SK-N-SH (cell line): ENCODE results near the gene RAPH1. TPM values are rescaled to one million over a fixed set of nuclear protein-coding genes. Genes with fewer than 3 reads are reported as not detected.

Experiments used
- CTCF ChIA-PET: fragments of 300-600, 350-600 bp; formaldehyde crosslinking; extraction: SDS; loops from one replicate; lab custom pipeline; 2021; lab: Yijun Ruan, JAX
- POLR2A ChIA-PET: fragments of 350-600 bp; sonication (Branson Sonifier 250); formaldehyde crosslinking; extraction: SDS; loops from one replicate; lab custom pipeline; 2020; ENCODE audit warnings: antibody characterized with exemption, inconsistent platforms; lab: Yijun Ruan, JAX
- DNase-seq: peaks from one replicate; pipeline ENCODE4 v3.0.0; 2012
- H2AFZ ChIP-seq: fragments of 200-600 bp; sonication (generic); 2 replicates; pipeline ENCODE4 v1.8.1; 2016; ENCODE audit warnings: antibody characterized with exemption, mild to moderate bottlenecking, low read depth
- H3F3A ChIP-seq: fragments of 200-600 bp; sonication (generic); replicated peaks from 2 replicates; pipeline ENCODE3; 2016; ENCODE audit warnings: antibody characterized with exemption, mild to moderate bottlenecking; ENCODE audit not compliant: insufficient read depth
- H3K27ac ChIP-seq, 2 experiments: fragments of 200-500 bp in 1 of 2; fragments of 200-600 bp in 1 of 2; sonication (Bioruptor generic) in 1 of 2; sonication (generic), shearing (Covaris generic) in 1 of 2; 2 replicates each; pipeline versions ENCODE4 v1.5.1 to v1.6.1; 2014 to 2016; ENCODE audit warnings: low read depth in 2 of 2, inconsistent platforms in 1 of 2, low read length in 1 of 2, mild to moderate bottlenecking in 1 of 2, mixed read lengths in 1 of 2
- H3K27me3 ChIP-seq: fragments of 200-600 bp; sonication (generic), shearing (Covaris generic); 2 replicates; pipeline ENCODE4 v1.6.1; 2016; ENCODE audit warnings: mixed run types; ENCODE audit not compliant: insufficient read depth
- H3K36me3 ChIP-seq, 2 experiments: fragments of 200-500 bp in 1 of 2; fragments of 200-600 bp in 1 of 2; sonication (Bioruptor generic) in 1 of 2; sonication (generic) in 1 of 2; replicated peaks in 1 of 2; 2 replicates each; pipeline versions ENCODE3 to v1.5.1; 2014 to 2016; ENCODE audit warnings: low read length in 1 of 2, mild to moderate bottlenecking in 1 of 2; ENCODE audit not compliant: insufficient read depth in 2 of 2, control insufficient read depth in 1 of 2
- H3K4me1 ChIP-seq, 2 experiments: fragments of 200-500 bp in 1 of 2; fragments of 200-600 bp in 1 of 2; sonication (Bioruptor generic) in 1 of 2; sonication (generic), shearing (Covaris generic) in 1 of 2; 2 replicates each; pipeline versions ENCODE4 v1.5.1 to v1.6.1; 2014 to 2016; ENCODE audit warnings: low read depth in 1 of 2, low read length in 1 of 2, mixed run types in 1 of 2; ENCODE audit not compliant: insufficient read depth in 2 of 2, control insufficient read depth in 1 of 2
- H3K4me2 ChIP-seq: fragments of 200-600 bp; sonication (generic), shearing (Covaris generic); 2 replicates; pipeline ENCODE4 v1.6.1; 2017; ENCODE audit warnings: mixed run types
- H3K4me3 ChIP-seq, 2 experiments: fragments of 200-500 bp in 1 of 2; fragments of 200-600 bp in 1 of 2; sonication (Bioruptor generic) in 1 of 2; sonication (generic), shearing (Covaris generic) in 1 of 2; 2 replicates each; pipeline versions ENCODE4 v1.5.1 to v1.8.1; 2014 to 2016; ENCODE audit warnings: low read depth in 2 of 2, inconsistent platforms in 1 of 2, low read length in 1 of 2, mild to moderate bottlenecking in 1 of 2, mixed read lengths in 1 of 2, moderate library complexity in 1 of 2
- H3K79me2 ChIP-seq: fragments of 200-600 bp; sonication (generic); 2 replicates; pipeline ENCODE4 v1.8.1; 2017; ENCODE audit warnings: mild to moderate bottlenecking; ENCODE audit not compliant: insufficient read depth
- H3K9ac ChIP-seq: fragments of 200-600 bp; sonication (generic); 2 replicates; pipeline ENCODE4 v1.6.1; 2017; ENCODE audit warnings: mixed run types
- H3K9me2 ChIP-seq: fragments of 200-600 bp; sonication (generic); 2 replicates; pipeline ENCODE4 v1.6.1; 2017; ENCODE audit warnings: mixed run types
- H3K9me3 ChIP-seq: fragments of 200-600 bp; sonication (generic); 2 replicates; pipeline ENCODE4 v1.6.1; 2017; ENCODE audit warnings: mixed run types, mild to moderate bottlenecking, moderate library complexity
- H4K20me1 ChIP-seq: fragments of 200-600 bp; sonication (generic); 2 replicates; pipeline ENCODE4 v1.6.1; 2017; ENCODE audit warnings: mild to moderate bottlenecking, mixed run types; ENCODE audit not compliant: insufficient read depth
- CHD2 ChIP-seq: fragments of 150-350 bp; IDR thresholded peaks from 2 replicates; pipeline ENCODE4 v1.6.1; 2018; ENCODE audit warnings: low read length; ENCODE audit not compliant: partially characterized antibody
- CTCF ChIP-seq: fragments of 200-600 bp; sonication (generic); IDR thresholded peaks from 2 replicates; pipeline ENCODE4 v1.6.1; 2017; ENCODE audit warnings: antibody characterized with exemption, mild to moderate bottlenecking, moderate library complexity
- ELF1 ChIP-seq: IDR thresholded peaks from 2 replicates; pipeline ENCODE4 v1.4.0; 2012
- EP300 ChIP-seq, 2 experiments: IDR thresholded peaks; 2 replicates each; pipeline versions ENCODE4 v1.4.0 to v1.6.1; 2012; ENCODE audit warnings: borderline replicate concordance in 1 of 2, low read depth in 1 of 2, low read length in 1 of 2
- EZH2phosphoT487 ChIP-seq: fragments of 200-600 bp; sonication (generic); IDR thresholded peaks from 2 replicates; pipeline ENCODE4 v1.6.1; 2017; ENCODE audit warnings: low read depth, mixed run types, mild to moderate bottlenecking, antibody characterized with exemption, moderate library complexity, borderline replicate concordance
- FOSL2 ChIP-seq: IDR thresholded peaks from 2 replicates; pipeline ENCODE4 v1.4.0; 2012; ENCODE audit warnings: low read depth, mild to moderate bottlenecking, moderate library complexity, borderline replicate concordance
- FOXJ3 ChIP-seq: sonication (generic); formaldehyde crosslinking; IDR thresholded peaks from 2 replicates; pipeline ENCODE4 v1.5.1; 2020; ENCODE audit warnings: mild to moderate bottlenecking, missing genetic modification reagents
- FOXM1 ChIP-seq: IDR thresholded peaks from 2 replicates; pipeline ENCODE4 v1.4.0; 2012; ENCODE audit warnings: low read depth, mild to moderate bottlenecking
- MAX ChIP-seq: IDR thresholded peaks from 2 replicates; pipeline ENCODE4 v1.4.0; 2012; ENCODE audit warnings: low read depth
- MEF2A ChIP-seq: IDR thresholded peaks from 2 replicates; pipeline ENCODE4 v1.4.0; 2012; ENCODE audit warnings: low read depth, borderline replicate concordance
- MXI1 ChIP-seq: IDR thresholded peaks from 2 replicates; pipeline ENCODE4 v1.6.1; 2012; ENCODE audit warnings: mild to moderate bottlenecking, low read depth, low read length, improper control_type of control experiment
- NFIC ChIP-seq: IDR thresholded peaks from 2 replicates; pipeline ENCODE4 v1.4.0; 2012; ENCODE audit warnings: borderline replicate concordance
- NRF1 ChIP-seq: IDR thresholded peaks from 2 replicates; pipeline ENCODE4 v1.6.1; 2012; ENCODE audit warnings: low read depth, mild to moderate bottlenecking, low read length
- PBX3 ChIP-seq: IDR thresholded peaks from 2 replicates; pipeline ENCODE4; 2012
- POLR2AphosphoS5 ChIP-seq: IDR thresholded peaks from 2 replicates; pipeline ENCODE4 v1.6.1; 2012; ENCODE audit warnings: low read depth, low read length
- RCOR1 ChIP-seq: fragments of 150-350 bp; IDR thresholded peaks from 2 replicates; pipeline ENCODE4 v1.6.1; 2017; ENCODE audit warnings: antibody characterized with exemption, low read length
- SIN3A ChIP-seq: IDR thresholded peaks from 2 replicates; pipeline ENCODE4 v1.6.1; 2012; ENCODE audit warnings: low read depth, mild to moderate bottlenecking, low read length, moderate library complexity, borderline replicate concordance
- SMC3 ChIP-seq: IDR thresholded peaks from 2 replicates; pipeline ENCODE4 v1.6.1; 2012; ENCODE audit warnings: low read depth, low read length, improper control_type of control experiment
- TCF12 ChIP-seq: IDR thresholded peaks from 2 replicates; pipeline ENCODE4 v1.4.0; 2012
- TEAD4 ChIP-seq: IDR thresholded peaks from 2 replicates; pipeline ENCODE4 v1.4.0; 2012; ENCODE audit warnings: mild to moderate bottlenecking, borderline replicate concordance; ENCODE audit not compliant: insufficient read depth
- YY1 ChIP-seq: IDR thresholded peaks from 2 replicates; pipeline ENCODE4 v1.4.0; 2012; ENCODE audit warnings: low read depth, mild to moderate bottlenecking
- WGBS: methylation state at CpG from one replicate; pipeline ENCODE4 v1.1.6; 2017; ENCODE audit warnings: low lambda C conversion rate; 5-methylcytosine and 5-hydroxymethylcytosine counted together
- polyA plus RNA-seq, 3 experiments: library from polyadenylated mRNA; depleted of rRNA; stranded (reverse); fragments of >200 nt; gene quantifications; 2 replicates each; pipeline ENCODE4 v1.2.3, GENCODE V29; 2012
- TF ChIP-seq, protein P1 (sequence below): fragments of 150-350 bp; IDR thresholded peaks from 2 replicates; pipeline ENCODE4 v1.6.1; 2016; ENCODE audit warnings: mild to moderate bottlenecking, low read depth, low read length
- TF ChIP-seq, protein P2 (sequence below): fragments of 150-350 bp; IDR thresholded peaks from 2 replicates; pipeline ENCODE4 v1.6.1; 2017; ENCODE audit warnings: antibody characterized with exemption, low read length, low read depth, borderline replicate concordance

Gene RAPH1, protein sequence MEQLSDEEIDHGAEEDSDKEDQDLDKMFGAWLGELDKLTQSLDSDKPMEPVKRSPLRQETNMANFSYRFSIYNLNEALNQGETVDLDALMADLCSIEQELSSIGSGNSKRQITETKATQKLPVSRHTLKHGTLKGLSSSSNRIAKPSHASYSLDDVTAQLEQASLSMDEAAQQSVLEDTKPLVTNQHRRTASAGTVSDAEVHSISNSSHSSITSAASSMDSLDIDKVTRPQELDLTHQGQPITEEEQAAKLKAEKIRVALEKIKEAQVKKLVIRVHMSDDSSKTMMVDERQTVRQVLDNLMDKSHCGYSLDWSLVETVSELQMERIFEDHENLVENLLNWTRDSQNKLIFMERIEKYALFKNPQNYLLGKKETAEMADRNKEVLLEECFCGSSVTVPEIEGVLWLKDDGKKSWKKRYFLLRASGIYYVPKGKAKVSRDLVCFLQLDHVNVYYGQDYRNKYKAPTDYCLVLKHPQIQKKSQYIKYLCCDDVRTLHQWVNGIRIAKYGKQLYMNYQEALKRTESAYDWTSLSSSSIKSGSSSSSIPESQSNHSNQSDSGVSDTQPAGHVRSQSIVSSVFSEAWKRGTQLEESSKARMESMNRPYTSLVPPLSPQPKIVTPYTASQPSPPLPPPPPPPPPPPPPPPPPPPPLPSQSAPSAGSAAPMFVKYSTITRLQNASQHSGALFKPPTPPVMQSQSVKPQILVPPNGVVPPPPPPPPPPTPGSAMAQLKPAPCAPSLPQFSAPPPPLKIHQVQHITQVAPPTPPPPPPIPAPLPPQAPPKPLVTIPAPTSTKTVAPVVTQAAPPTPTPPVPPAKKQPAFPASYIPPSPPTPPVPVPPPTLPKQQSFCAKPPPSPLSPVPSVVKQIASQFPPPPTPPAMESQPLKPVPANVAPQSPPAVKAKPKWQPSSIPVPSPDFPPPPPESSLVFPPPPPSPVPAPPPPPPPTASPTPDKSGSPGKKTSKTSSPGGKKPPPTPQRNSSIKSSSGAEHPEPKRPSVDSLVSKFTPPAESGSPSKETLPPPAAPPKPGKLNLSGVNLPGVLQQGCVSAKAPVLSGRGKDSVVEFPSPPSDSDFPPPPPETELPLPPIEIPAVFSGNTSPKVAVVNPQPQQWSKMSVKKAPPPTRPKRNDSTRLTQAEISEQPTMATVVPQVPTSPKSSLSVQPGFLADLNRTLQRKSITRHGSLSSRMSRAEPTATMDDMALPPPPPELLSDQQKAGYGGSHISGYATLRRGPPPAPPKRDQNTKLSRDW
- 6.5 and 6.7 TPM in 2 replicates for polyA plus RNA-seq (2012; rRNA removed)
- polyA plus RNA-seq (2012; cell fraction: cytosol; rRNA removed) = 10.1 and 10.5 TPM in 2 replicates
- 23.0 and 24.1 TPM in 2 replicates for polyA plus RNA-seq (2012; cell fraction: nucleus; rRNA removed)

DNA sequence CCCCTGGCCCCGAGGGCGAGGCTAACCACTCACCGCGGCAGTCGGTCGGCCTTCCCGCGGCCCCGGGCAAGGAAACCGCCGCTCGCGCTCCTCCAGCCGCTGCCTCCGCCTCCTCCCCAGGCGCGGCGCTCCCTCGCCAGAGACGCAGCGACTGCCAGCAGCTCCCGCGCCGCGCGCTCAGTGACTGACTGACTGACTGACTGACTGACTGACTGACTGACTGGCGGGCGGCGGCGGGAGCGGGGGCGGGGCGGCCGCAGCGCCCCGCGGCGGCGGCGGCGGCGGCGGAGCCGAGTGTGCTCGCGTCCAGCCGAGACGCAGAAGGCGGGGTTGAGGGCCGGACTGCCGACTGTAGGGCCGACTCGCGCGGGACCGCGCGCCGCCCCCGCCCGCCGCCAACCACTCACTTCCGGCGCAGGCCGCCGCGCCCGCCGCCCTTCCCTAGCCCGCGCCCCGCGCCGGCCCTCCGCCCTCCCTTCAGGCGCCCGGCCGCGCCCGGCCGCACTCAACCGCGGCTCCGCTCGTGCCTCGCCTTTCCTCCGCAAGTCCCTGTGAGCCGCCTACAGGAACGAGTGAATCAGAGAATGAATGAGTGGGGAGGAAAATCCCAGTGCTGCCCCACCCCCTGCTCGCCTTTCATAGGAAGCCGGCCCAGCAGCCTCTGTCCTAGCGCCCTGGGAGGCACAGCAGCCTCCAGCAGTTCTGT is at the start of gene RAPH1:
TSS of gene RAPH1 (minus strand) at position 224 of the 706 bp plus-strand sequence. CDS start 39,948 bp downstream, outside the sequence.
- 0% methylated on average over 10 of the region's 92 CpGs for WGBS
- Histone ChIP-seq H3K9ac (peak within 1 kb of the TSS; percentile 95), H3K4me1 (peaks cover 4 to 10% of the 10 kb centered on the region in 2 experiments; a peak in 2 of 4 replicates), H3K4me3 (peak within 1 kb of the TSS; percentile 92 to 95), H3K9me2 (no peaks in the 10 kb centered on the region), H3F3A (peaks cover 23% of the 10 kb centered on the region), H3K27ac (peak within 1 kb of the TSS; percentile 83 to 90), H4K20me1 (peaks cover 25% of the 10 kb centered on the region), H3K9me3 (no peaks in the 10 kb centered on the region), H3K36me3 (no peaks in the 10 kb centered on the region), H2AFZ (peak within 1 kb of the TSS; percentile 58), H3K27me3 (no peaks in the 10 kb centered on the region), H3K4me2 (peak within 1 kb of the TSS; percentile 85), H3K79me2 (peaks cover 40% of the 10 kb centered on the region)
- DNase-seq = peak; percentile 95
- CTCF ChIA-PET = no interaction called here
- POLR2A ChIA-PET = no interaction called here
- TF ChIP-seq TCF12 (no peak; the same call in 1 of the 2 replicates), FOXJ3 (no peak), YY1 (no peak), FOSL2 (no peak), NRF1 (peak; percentile 27; the same call in 1 of the 2 replicates), TEAD4 (no peak), NFIC (no peak; the same call in 1 of the 2 replicates), PBX3 (peak; percentile 80), POLR2AphosphoS5 (peak; percentile 62; the same call in 1 of the 2 replicates), MAX (no peak), FOXM1 (no peak), EP300 (IDR thresholded peaks at IDR 0.05; ENCODE audit: borderline replicate concordance in 1 of 2, low read depth in 1 of 2, low read length in 1 of 2) (no peak), SIN3A (no peak), MEF2A (no peak), SMC3 (no peak; the same call in 1 of the 2 replicates), MXI1 (no peak; the same call in 1 of the 2 replicates), CHD2 (peak; percentile 37), ELF1 (0 out of 2 replicates have a peak, but pooled peaks have one; percentile 7), CTCF (no peak), RCOR1 (no peak), EZH2phosphoT487 (no peak)
- TF ChIP-seq, protein P1, sequence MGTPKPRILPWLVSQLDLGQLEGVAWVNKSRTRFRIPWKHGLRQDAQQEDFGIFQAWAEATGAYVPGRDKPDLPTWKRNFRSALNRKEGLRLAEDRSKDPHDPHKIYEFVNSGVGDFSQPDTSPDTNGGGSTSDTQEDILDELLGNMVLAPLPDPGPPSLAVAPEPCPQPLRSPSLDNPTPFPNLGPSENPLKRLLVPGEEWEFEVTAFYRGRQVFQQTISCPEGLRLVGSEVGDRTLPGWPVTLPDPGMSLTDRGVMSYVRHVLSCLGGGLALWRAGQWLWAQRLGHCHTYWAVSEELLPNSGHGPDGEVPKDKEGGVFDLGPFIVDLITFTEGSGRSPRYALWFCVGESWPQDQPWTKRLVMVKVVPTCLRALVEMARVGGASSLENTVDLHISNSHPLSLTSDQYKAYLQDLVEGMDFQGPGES = no peak
- TF ChIP-seq, protein P2, sequence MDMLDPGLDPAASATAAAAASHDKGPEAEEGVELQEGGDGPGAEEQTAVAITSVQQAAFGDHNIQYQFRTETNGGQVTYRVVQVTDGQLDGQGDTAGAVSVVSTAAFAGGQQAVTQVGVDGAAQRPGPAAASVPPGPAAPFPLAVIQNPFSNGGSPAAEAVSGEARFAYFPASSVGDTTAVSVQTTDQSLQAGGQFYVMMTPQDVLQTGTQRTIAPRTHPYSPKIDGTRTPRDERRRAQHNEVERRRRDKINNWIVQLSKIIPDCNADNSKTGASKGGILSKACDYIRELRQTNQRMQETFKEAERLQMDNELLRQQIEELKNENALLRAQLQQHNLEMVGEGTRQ = no peak
